Measurements from ENCODE around the gene KIF1B. TPM values are rescaled to one million over a fixed set of nuclear protein-coding genes. Genes with fewer than 3 reads are reported as not detected.

The KIF1B gene
- total and polyA plus RNA-seq, 2 donors (not counting 1 experiment from before 2014, with no cell fraction given), result 3.5 to 16.4 TPM

DNA sequence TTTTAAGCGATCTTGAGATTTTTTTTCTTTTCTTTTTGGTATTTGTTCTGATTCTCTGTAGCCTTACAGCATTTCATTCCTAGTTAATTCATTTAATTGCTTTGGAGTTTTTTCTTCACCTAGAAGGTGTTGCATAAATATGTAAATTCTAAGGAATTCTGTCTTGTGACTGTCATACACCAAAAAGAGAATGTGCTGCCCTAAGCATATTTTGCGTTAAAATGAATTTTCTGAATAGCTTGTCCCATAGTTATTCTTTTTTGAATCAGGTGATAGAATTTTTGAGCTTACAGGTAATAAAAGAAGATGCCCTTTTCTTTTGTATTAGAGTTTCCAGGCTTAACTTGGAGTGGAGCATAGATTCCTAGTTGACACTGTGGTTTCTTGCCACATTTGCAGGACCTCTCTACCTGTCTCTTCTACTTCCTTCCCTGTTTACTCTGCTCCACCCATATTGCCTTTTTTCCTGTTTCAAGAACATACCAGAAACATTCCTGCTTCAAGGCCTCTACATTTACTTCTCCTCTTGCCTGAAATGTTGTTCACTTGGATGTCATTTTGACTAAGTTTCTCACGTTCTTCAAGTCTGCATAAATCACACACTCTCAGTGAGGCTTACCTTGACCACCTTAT lies 53.2 kb downstream of the KIF1B start:
- CTCF ChIA-PET, result interaction anchor here (1.2 kb wide), 1 partner anchor 13 kb away, joined by 3 read pairs; no protein-coding TSS in a partner anchor
- Mint-ChIP-seq H3K4me1 (peaks cover 4% of the 10 kb centered on the region), H3K27ac (no peak overlapping the region), H3K27me3 (no peaks in the 10 kb centered on the region), H3K9me3 (ENCODE audit: insufficient read depth) (no peaks in the 10 kb centered on the region), H3K4me3 (no peak overlapping the region)
- intact Hi-C loops (cut with micrococcal nuclease), result no loop called here
- ATAC-seq (ENCODE audit: low read depth), result no peak
- Histone ChIP-seq H3K9me3 (ENCODE audit: control extremely low read depth in 1 of 3, control insufficient read depth in 2 of 3, insufficient read depth in 1 of 3, low read length in 2 of 3) (no peaks in the 10 kb centered on the region), H3K9ac (ENCODE audit: low read length) (no peak overlapping the region), H3K27me3 (replicated peaks in 1 of 4; ENCODE audit: control extremely low read depth in 1 of 4, control insufficient read depth in 3 of 4, insufficient read depth in 4 of 4, low read length in 3 of 4) (no peaks in the 10 kb centered on the region), H4K20me1 (ENCODE audit: control insufficient read depth, insufficient read depth, low read length, poor library complexity, severe bottlenecking) (no peaks in the 10 kb centered on the region), H3K27ac (ENCODE audit: low read length in 2 of 2) (no peak overlapping the region), H2AFZ (ENCODE audit: insufficient read depth, low read depth, low read length, poor library complexity, severe bottlenecking) (no peak overlapping the region), H3K4me1 (ENCODE audit: control insufficient read depth in 2 of 2, insufficient read depth in 2 of 2, low read length in 2 of 2) (no peaks in the 10 kb centered on the region), H3K4me2 (replicated peaks; ENCODE audit: low read depth, low read length, poor library complexity, severe bottlenecking) (no peak overlapping the region), H3K4me3 (ENCODE audit: control extremely low read depth in 1 of 5, extremely low read depth in 1 of 5, insufficient read depth in 1 of 5, low read depth in 2 of 5, low read length in 4 of 5) (no peak overlapping the region), H3K79me2 (ENCODE audit: control insufficient read depth, insufficient read depth, low read length) (no peaks in the 10 kb centered on the region), H3K36me3 (replicated peaks in 1 of 2; ENCODE audit: control extremely low read depth in 1 of 2, control insufficient read depth in 1 of 2, extremely low read depth in 1 of 2, insufficient read depth in 2 of 2, low read length in 1 of 2) (no peaks in the 10 kb centered on the region)
- POLR2A ChIA-PET, result no interaction called here
- 93% methylated on average over 2 of the region's 3 CpGs for WGBS (ENCODE audit: insufficient coverage)
- no peak for TF ChIP-seq EZH2 (IDR thresholded peaks at IDR 0.05; ENCODE audit: borderline replicate concordance, insufficient read depth, low read depth, low read length, poor library complexity, severe bottlenecking)
- TF ChIP-seq, protein P1, sequence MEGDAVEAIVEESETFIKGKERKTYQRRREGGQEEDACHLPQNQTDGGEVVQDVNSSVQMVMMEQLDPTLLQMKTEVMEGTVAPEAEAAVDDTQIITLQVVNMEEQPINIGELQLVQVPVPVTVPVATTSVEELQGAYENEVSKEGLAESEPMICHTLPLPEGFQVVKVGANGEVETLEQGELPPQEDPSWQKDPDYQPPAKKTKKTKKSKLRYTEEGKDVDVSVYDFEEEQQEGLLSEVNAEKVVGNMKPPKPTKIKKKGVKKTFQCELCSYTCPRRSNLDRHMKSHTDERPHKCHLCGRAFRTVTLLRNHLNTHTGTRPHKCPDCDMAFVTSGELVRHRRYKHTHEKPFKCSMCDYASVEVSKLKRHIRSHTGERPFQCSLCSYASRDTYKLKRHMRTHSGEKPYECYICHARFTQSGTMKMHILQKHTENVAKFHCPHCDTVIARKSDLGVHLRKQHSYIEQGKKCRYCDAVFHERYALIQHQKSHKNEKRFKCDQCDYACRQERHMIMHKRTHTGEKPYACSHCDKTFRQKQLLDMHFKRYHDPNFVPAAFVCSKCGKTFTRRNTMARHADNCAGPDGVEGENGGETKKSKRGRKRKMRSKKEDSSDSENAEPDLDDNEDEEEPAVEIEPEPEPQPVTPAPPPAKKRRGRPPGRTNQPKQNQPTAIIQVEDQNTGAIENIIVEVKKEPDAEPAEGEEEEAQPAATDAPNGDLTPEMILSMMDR (IDR thresholded peaks at IDR 0.05), result no peak
- no peak for DNase-seq

DNA sequence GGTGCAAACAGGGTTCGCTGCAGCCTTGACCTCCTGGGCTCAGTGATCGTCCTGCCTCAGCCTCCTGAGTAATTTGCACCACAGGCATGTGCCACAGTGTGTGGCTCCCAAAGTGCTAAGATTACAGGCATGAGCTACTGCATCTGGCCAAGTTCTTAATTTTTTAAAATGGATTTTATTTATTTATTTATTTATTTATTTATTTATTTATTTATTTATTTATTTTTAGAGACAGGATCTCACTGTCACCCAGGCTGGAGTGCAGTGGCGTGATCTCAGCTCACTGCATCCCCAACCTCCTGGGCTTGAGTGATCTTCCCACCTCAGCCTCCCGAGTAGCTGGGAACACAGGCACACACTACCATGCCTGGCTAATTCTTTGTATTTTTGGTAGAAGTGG lies 54.7 kb downstream of the KIF1B start:
- H3K4me1 ChIP-seq (ENCODE audit: control insufficient read depth in 2 of 2, insufficient read depth in 2 of 2, low read length in 2 of 2), result no peaks in the 10 kb centered on the region
- CTCF ChIA-PET, result no interaction called here
- intact Hi-C loops (cut with micrococcal nuclease), result no loop called here
- DNase-seq (no peak), ATAC-seq (ENCODE audit: low read depth) (no peak)
- Mint-ChIP-seq H3K4me3 (no peak overlapping the region), H3K27me3 (no peaks in the 10 kb centered on the region), H3K9me3 (ENCODE audit: insufficient read depth) (no peaks in the 10 kb centered on the region), H3K27ac (no peak overlapping the region), H3K4me1 (peaks cover 4% of the 10 kb centered on the region)
- H3K79me2 ChIP-seq (ENCODE audit: control insufficient read depth, insufficient read depth, low read length), result no peaks in the 10 kb centered on the region
- no peaks in the 10 kb centered on the region for H3K27me3 ChIP-seq (replicated peaks in 1 of 4; ENCODE audit: control extremely low read depth in 1 of 4, control insufficient read depth in 3 of 4, insufficient read depth in 4 of 4, low read length in 3 of 4)
- H3K27ac ChIP-seq (ENCODE audit: low read length in 2 of 2), result no peak overlapping the region
- WGBS (ENCODE audit: insufficient coverage), result 100% methylated on average over 2 of the region's 4 CpGs
- no peaks in the 10 kb centered on the region for H4K20me1 ChIP-seq (ENCODE audit: control insufficient read depth, insufficient read depth, low read length, poor library complexity, severe bottlenecking)
- no peak overlapping the region for H3K4me3 ChIP-seq (ENCODE audit: control extremely low read depth in 1 of 5, extremely low read depth in 1 of 5, insufficient read depth in 1 of 5, low read depth in 2 of 5, low read length in 4 of 5)
- H2AFZ ChIP-seq (ENCODE audit: insufficient read depth, low read depth, low read length, poor library complexity, severe bottlenecking), result no peak overlapping the region
- POLR2A ChIA-PET, result no interaction called here
- H3K36me3 ChIP-seq (replicated peaks in 1 of 2; ENCODE audit: control extremely low read depth in 1 of 2, control insufficient read depth in 1 of 2, extremely low read depth in 1 of 2, insufficient read depth in 2 of 2, low read length in 1 of 2), result no peaks in the 10 kb centered on the region
- H3K9me3 ChIP-seq (ENCODE audit: control extremely low read depth in 1 of 3, control insufficient read depth in 2 of 3, insufficient read depth in 1 of 3, low read length in 2 of 3), result no peaks in the 10 kb centered on the region
- TF ChIP-seq EZH2 (IDR thresholded peaks at IDR 0.05; ENCODE audit: borderline replicate concordance, insufficient read depth, low read depth, low read length, poor library complexity, severe bottlenecking), result no peak
- TF ChIP-seq, protein P1 (IDR thresholded peaks at IDR 0.05), result no peak
- no peak overlapping the region for H3K4me2 ChIP-seq (replicated peaks; ENCODE audit: low read depth, low read length, poor library complexity, severe bottlenecking)
- H3K9ac ChIP-seq (ENCODE audit: low read length), result no peak overlapping the region

Data from B cell (primary cell).